ENCODE results near the gene PYGO1.
A peak's percentile ranks its signal among the peaks of the same experiment; 100 is the strongest.
"Not testable (repeated sequence)": the region's sequence is repeated elsewhere in the genome, so short reads cannot be mapped to it uniquely, and the experiment has no call there.

The PYGO1 gene

DNA sequence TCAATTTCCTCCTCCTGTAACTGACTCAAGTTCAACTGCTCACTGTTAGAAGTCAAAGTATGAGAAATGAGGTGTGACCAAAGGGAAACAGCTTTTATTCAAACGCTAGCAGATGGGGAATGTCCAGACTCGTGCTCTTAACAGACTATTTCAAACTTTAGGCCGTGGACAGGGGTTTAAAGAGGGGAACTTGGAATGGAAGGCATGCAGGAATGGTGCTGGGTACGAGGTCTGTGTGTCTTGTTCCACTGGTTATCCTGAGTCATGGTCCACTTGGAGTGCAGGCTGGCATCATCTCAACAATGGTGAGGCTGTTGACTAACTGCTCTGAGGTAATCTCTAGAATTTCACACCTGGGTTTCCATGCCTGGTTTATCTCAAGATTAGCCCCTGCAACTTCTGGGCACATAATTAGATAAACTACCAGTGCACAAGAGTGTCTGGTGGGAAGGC lies 57.3 kb downstream of the PYGO1 start:
- no peak overlapping the region for H3K27ac Mint-ChIP-seq
- peaks cover 4% of the 10 kb centered on the region for H3K9me3 Mint-ChIP-seq
- no peaks in the 10 kb centered on the region for H3K4me1 Mint-ChIP-seq (ENCODE audit: low read depth)
- H3K4me3 Mint-ChIP-seq: no peak overlapping the region
- no peaks in the 10 kb centered on the region for H3K36me3 Mint-ChIP-seq (ENCODE audit: low read depth)
- peaks cover 10% of the 10 kb centered on the region for H3K27me3 Mint-ChIP-seq

DNA sequence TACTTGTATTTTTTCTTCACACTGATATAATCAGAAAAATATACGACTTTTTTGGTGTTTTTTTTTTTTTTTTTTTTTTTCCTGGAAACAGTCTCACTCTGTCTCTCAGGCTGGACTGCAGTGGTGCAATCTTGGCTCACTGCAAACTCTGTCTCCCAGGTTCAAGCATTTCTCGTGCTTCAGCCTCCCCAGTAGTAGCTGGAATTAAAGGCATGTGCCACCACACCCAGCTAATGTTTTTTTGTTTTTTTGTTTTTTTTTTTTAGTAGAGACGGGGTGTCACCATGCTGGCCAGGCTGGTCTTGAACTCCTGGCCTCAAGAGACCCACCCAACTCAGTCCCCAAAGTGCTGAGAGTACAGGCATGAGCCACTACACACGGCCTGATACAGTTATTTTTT lies 59.3 kb downstream of the PYGO1 start:
- Mint-ChIP-seq H3K9me3 (peaks cover 7% of the 10 kb centered on the region), H3K27ac (no peak overlapping the region), H3K4me3 (no peak overlapping the region), H3K36me3 (ENCODE audit: low read depth) (no peaks in the 10 kb centered on the region), H3K27me3 (peaks cover 26% of the 10 kb centered on the region), H3K4me1 (ENCODE audit: low read depth) (no peaks in the 10 kb centered on the region)

DNA sequence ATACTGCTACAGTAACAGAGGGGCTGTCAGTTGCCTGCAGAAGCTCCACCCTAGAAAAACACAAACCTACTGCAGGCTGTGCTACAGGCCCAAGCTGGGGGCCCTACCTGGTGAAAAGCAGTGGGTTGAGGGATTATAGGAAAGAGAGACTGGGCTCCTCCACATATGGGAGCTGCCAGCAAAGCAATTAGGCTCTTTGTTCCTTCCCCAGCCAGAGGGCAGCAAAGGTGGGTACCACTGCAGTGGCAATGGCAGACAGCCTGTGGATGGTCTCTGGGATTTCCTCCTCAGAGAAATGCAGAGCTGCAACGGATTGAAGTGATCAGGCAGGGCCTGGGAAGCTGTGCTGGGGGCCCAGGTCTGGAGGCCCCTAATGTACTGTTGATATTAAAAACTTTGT lies 61.0 kb downstream of the PYGO1 start:
- H3K9me3 Mint-ChIP-seq: peaks cover 7% of the 10 kb centered on the region
- no peaks in the 10 kb centered on the region for H3K36me3 Mint-ChIP-seq (ENCODE audit: low read depth)
- no peak overlapping the region for H3K4me3 Mint-ChIP-seq
- no peak overlapping the region for H3K27ac Mint-ChIP-seq
- no peaks in the 10 kb centered on the region for H3K4me1 Mint-ChIP-seq (ENCODE audit: low read depth)
- H3K27me3 Mint-ChIP-seq: peaks cover 40% of the 10 kb centered on the region

DNA sequence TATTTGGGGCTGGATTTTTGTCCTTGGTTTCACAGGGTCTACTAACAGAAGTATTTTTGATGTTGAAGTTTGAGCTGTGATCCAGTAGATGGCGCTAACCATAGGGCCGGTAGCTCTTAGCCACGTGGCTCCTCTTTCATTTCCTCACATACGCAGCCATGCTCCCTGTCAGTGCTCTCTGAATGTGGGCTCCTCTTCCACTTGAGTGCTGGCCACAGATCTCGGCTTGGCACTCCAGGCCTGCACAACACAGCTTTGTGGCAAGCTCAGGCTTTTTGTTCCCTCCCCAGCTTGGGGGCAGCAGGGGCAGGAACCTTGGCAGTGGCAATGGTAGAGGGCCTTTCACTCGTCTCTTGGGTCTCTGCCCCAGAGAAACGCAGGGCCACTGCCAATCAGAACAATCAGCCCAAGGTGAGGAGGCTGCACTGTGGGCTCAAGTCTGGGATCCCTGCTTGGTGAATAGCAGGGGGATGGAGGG lies 61.5 kb downstream of the PYGO1 start:
- no peak overlapping the region for H3K27ac Mint-ChIP-seq
- H3K27me3 Mint-ChIP-seq: peaks cover 44% of the 10 kb centered on the region
- H3K4me3 Mint-ChIP-seq: no peak overlapping the region
- no peaks in the 10 kb centered on the region for H3K36me3 Mint-ChIP-seq (ENCODE audit: low read depth)
- peaks cover 7% of the 10 kb centered on the region for H3K9me3 Mint-ChIP-seq
- H3K4me1 Mint-ChIP-seq (ENCODE audit: low read depth): no peaks in the 10 kb centered on the region

DNA sequence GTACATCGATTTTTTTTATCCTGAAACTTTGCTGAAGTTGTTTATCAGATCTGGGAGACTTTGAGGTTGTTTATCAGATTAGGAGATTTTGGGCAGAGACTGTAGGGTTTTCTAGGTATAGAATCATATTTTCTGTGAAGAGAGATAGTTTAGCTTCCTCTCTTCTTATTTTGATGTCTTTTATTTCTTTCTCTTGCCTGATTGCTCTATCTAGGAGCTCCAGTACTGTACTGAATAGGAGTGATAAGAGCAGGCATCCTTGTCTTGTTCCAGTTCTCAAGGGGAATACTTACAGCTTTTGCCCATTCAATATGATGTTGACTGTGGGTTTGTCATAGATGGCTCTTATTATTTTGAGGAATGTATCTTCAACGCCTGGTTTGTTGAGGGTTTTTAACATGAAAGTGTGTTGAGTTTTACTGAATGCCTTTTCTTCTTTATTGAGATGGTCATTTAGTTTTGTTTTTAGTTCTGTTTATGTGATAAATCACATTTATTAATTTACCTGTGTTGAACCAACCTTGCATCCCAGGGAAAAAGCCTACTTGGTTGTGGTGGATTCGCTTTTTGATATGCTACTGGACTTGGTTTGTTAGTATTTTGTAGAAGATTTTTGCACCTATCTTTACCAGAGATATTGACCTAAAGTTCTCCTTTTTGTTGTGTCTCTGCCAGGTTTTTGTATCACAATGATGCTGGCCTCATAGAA lies 65.2 kb downstream of the PYGO1 start:
- Mint-ChIP-seq H3K27me3 (peaks cover 41% of the 10 kb centered on the region), H3K27ac (no peak overlapping the region), H3K9me3 (peaks cover 7% of the 10 kb centered on the region), H3K36me3 (ENCODE audit: low read depth) (no peaks in the 10 kb centered on the region), H3K4me1 (ENCODE audit: low read depth) (no peaks in the 10 kb centered on the region), H3K4me3 (no peak overlapping the region)

DNA sequence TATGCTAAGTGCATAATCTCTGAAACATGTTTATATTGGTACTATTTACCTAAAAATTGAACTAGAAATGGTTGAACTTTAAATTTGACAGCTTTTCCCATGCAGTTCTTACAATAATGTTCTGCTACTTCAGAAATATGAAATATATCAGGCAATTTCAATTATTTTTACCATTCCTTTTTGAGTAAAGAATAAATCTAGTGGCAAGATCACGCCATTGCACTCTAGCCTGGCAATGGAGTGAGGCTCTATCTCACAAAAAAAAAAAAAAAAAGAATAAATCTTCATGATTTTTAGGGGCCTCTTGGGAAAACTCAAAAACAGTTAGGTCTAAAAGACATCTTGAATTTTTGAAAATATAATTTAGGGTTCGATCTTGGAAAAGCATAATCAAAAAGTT lies 69.5 kb downstream of the PYGO1 start:
- Mint-ChIP-seq H3K4me3 (no peak overlapping the region), H3K27ac (no peak overlapping the region), H3K36me3 (ENCODE audit: low read depth) (no peaks in the 10 kb centered on the region), H3K4me1 (ENCODE audit: low read depth) (no peaks in the 10 kb centered on the region), H3K27me3 (peaks cover 17% of the 10 kb centered on the region), H3K9me3 (no peaks in the 10 kb centered on the region)

DNA sequence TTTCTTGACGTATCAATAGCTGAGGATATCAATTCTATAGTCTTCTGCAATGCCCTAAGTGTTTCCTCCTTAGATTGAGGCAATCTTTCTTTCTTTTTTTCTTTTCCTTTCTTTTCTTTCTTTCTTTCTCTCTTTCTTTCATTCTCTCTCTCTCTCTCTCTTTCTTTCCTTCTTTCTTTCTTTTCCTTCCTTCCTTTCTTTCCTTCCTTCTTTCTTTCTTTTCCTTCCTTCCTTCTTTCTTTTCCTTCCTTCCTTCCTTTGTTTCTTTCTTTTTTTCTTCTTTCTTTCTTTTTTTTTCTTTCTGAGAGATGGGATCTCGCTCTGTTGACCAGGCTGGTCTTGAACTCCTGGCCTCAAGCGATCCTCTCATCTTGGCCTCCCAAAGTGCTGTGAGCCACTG lies 70.1 kb downstream of the PYGO1 start:
- H3K36me3 Mint-ChIP-seq (ENCODE audit: low read depth): no peaks in the 10 kb centered on the region
- no peaks in the 10 kb centered on the region for H3K4me1 Mint-ChIP-seq (ENCODE audit: low read depth)
- no peak overlapping the region for H3K4me3 Mint-ChIP-seq
- H3K9me3 Mint-ChIP-seq: no peaks in the 10 kb centered on the region
- H3K27ac Mint-ChIP-seq: no peak overlapping the region
- peaks cover 12% of the 10 kb centered on the region for H3K27me3 Mint-ChIP-seq

DNA sequence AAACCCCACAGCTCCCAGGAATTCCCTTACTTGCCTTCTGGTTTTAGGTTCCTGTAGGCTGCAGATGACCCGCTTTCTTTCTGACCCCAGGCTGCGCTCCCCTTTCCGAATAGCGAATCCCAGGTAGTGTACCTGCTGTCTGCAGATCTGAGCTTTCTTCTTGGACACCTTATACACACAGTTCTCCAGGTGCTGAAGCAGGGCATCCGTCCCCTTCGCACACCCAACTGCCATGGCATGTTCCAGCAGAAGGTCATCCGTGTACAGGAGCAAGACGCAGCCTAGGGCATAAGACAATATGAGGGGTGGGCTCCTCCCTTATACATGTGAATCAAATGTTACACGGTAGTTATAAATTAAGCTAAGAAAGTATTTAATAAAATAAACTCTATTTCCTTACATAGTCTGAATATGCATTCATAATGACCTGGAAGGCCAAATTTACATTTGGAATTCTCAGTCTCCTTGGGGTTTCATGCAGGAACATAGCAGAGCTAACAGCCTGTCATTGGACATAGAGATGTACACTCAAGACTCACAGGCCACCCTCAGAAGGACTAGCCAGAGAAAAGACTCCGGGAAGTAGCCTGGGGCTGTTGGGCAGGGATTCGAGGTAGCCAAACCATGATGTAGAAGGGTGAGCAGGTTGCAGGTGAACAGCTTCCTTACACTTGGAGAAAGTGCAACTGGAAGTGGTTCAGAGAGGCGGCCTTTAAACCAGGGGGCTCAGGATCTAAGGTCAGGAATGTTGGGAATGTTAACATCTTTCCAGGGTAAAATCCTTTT lies 72.0 kb downstream of the PYGO1 start:
- no peak overlapping the region for H3K4me3 Mint-ChIP-seq
- H3K36me3 Mint-ChIP-seq (ENCODE audit: low read depth): no peaks in the 10 kb centered on the region
- no peaks in the 10 kb centered on the region for H3K27me3 Mint-ChIP-seq
- H3K9me3 Mint-ChIP-seq: no peaks in the 10 kb centered on the region
- no peak overlapping the region for H3K27ac Mint-ChIP-seq
- H3K4me1 Mint-ChIP-seq (ENCODE audit: low read depth): no peaks in the 10 kb centered on the region

DNA sequence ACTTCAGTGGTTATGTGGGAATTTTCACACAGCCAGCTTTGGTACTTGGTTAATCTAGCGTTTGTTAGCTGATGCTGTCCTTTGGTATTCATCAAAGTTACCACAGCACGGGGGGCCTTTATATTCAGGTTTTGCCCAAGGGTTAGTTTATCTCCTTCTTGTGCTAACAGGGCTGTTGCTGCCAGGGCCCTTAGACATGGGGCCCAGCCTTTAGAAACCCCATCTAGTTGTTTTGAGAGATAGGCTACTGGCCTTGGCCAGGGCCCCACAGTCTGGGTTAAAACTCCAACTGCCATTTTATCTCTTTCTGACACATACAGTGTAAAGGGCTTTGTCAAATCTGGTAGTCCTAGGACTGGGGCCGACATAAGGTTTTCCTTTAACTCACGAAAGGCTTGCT lies 72.7 kb downstream of the PYGO1 start:
- Mint-ChIP-seq H3K9me3 (no peaks in the 10 kb centered on the region), H3K27me3 (no peaks in the 10 kb centered on the region), H3K4me1 (ENCODE audit: low read depth) (no peaks in the 10 kb centered on the region), H3K4me3 (no peak overlapping the region), H3K36me3 (ENCODE audit: low read depth) (no peaks in the 10 kb centered on the region), H3K27ac (no peak overlapping the region)

DNA sequence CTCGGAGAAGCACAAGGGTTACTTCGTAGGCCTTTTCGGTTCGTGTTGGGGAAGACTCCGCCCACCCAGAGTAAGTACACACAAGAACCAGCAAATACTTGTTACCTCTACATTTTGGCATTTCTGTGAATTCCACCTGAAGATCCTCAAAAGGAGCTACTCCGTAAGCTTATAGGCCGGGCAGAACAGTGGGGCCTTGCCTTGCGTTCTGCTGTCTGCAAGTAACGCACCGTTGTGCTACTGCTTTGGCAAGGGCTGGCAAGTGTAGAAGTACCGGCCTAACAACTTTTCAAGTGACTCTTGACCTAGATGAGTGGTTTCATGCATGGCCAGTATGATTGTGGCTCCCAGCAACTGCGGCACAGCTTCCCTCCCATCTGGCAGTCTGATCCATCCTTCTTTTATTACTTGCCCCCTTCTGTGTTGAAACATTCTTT lies 73.7 kb downstream of the PYGO1 start:
- H3K36me3 Mint-ChIP-seq (ENCODE audit: low read depth): no peaks in the 10 kb centered on the region
- H3K4me3 Mint-ChIP-seq: no peak overlapping the region
- no peaks in the 10 kb centered on the region for H3K9me3 Mint-ChIP-seq
- H3K4me1 Mint-ChIP-seq (ENCODE audit: low read depth): no peaks in the 10 kb centered on the region
- no peak overlapping the region for H3K27ac Mint-ChIP-seq
- no peaks in the 10 kb centered on the region for H3K27me3 Mint-ChIP-seq

DNA sequence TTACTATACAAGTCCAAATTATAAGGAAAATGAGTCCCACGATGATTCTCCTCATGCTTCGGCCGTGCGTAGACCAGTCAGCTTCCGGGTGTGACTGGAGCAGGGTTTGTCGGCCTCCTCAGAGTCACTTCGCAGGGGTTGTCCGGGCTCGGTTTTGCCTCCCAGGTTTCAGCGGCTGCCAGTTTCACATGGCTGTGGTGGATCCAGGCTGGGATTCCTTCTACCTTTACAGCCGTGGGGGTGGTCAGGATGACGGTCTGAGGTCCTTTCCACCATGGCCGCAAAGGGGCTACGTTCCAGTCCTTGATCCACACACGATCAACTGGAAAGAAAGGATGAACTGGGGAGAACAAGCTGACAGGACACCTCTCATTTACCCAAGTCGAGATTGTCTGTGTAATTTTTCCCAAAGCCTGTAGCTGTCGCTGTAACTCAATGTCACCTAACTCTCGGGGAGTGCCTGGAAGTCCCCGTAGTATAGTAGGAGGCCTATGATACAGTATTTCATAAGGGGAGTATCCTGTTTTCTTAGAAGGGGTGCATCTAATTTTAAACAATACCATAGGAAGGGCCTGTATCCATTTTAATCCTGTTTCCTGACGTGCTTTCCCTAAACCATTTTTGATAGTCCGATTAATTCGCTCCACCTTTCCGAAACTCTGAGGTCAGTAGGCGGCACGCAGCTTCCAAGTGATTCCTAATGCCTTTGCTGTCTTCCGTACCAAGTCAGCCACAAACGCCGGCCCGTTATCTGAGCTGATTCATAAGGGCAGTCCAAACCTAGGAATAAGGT lies 74.3 kb downstream of the PYGO1 start:
- not testable (repeated sequence) for H3K9me3 Mint-ChIP-seq; H3K36me3 Mint-ChIP-seq (ENCODE audit: low read depth); H3K4me1 Mint-ChIP-seq (ENCODE audit: low read depth); H3K27ac Mint-ChIP-seq; H3K4me3 Mint-ChIP-seq; H3K27me3 Mint-ChIP-seq

DNA sequence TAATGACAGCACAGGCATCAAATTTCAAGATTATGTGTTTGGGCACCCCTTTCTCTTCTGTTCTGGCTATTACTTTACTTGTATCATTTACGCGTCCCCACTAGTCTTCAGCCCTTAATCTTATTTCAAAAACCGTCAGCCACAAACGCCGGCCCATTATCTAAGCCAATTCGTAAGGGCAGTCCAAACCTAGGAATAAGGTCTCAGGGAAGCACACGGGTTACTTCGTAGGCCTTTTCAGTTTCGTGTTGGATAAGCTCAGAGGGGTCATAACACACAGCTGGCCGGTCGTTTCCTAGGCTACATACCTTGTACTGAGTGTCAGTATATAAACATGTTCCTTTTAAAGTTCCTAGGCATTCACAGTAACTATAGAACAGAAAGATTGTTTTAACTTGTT lies 75.0 kb downstream of the PYGO1 start:
- Mint-ChIP-seq H3K27ac (no peak overlapping the region), H3K9me3 (no peaks in the 10 kb centered on the region), H3K27me3 (no peaks in the 10 kb centered on the region), H3K36me3 (ENCODE audit: low read depth) (no peaks in the 10 kb centered on the region), H3K4me3 (no peak overlapping the region), H3K4me1 (ENCODE audit: low read depth) (no peaks in the 10 kb centered on the region)

DNA sequence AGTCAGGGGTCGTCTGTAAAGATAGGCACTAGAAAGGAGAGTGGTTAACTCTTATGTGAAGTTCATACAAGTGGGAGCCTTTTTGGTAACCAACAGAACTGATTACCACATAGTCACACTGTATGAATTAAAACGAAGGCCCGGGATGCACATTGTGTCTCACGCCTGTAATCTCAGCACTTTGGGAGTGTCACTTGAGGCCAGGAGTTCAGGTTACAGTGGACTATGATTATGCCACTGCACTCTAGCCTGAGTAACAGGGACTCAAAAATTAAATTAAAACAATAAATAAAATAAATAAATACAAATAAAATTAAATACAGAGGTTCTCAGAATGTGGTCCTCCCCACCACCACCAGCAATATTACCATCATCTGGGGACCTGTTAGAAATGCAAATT lies 80.6 kb downstream of the PYGO1 start:
- Mint-ChIP-seq H3K27ac (no peak overlapping the region), H3K27me3 (peaks cover 19% of the 10 kb centered on the region), H3K9me3 (no peaks in the 10 kb centered on the region), H3K36me3 (ENCODE audit: low read depth) (no peaks in the 10 kb centered on the region), H3K4me3 (no peak overlapping the region), H3K4me1 (ENCODE audit: low read depth) (no peaks in the 10 kb centered on the region)

DNA sequence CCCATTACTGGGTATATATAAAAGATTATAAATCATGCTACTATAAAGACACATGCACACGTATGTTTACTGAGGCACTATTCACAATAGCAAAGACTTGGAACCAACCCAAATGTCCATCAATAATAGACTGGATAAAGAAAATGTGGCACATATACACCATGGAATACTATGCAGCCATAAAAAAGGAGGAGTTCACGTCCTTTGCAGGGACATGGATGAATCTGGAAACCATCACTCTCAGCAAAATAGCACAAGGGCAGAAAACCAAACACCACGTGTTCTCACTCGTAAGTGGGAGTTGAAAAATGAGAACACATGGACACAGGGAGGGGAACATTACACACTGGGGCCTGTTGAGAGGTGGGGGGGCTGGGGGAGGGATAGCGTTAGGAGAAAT lies 82.7 kb downstream of the PYGO1 start:
- not testable (repeated sequence) for H3K4me3 Mint-ChIP-seq; H3K9me3 Mint-ChIP-seq; H3K27ac Mint-ChIP-seq; H3K36me3 Mint-ChIP-seq (ENCODE audit: low read depth); H3K4me1 Mint-ChIP-seq (ENCODE audit: low read depth)
- H3K27me3 Mint-ChIP-seq: peaks cover 19% of the 10 kb centered on the region

DNA sequence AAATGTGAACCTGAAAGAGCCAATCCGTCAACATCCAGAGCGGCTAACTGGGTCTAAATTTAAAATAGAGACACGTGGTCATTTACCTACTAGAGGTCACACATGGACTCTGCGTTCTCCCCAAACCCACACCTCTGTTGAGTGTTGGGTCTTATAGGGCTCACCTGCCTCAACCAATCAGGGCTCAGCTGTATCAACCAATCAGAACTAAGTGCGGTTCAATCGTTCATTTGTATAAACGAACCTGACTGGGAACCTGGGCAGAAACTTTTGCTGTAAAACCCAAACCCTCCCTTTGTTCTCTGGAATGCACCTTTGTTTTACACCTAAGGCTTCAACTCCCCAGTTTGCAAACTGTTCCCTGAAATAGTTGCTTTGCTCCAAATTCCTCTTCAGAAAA lies 89.0 kb downstream of the PYGO1 start:
- Mint-ChIP-seq H3K27ac (peak overlapping the region; percentile 65), H3K27me3 (peaks cover 16% of the 10 kb centered on the region), H3K4me3 (peak overlapping the region; percentile 80), H3K36me3 (ENCODE audit: low read depth) (no peaks in the 10 kb centered on the region), H3K9me3 (no peaks in the 10 kb centered on the region), H3K4me1 (ENCODE audit: low read depth) (peaks cover 22% of the 10 kb centered on the region)

Data from stimulated activated naive CD8-positive, alpha-beta T cell treated with anti-CD3 and anti-CD28 coated beads, Interleukin-15, Interleukin-2, amounts not matched to agents 100 ng/mL and 50 ng/mL, for 24 hours (primary cell).